ENCODE measurements around the gene UGT2B10.

The UGT2B10 gene

DNA sequence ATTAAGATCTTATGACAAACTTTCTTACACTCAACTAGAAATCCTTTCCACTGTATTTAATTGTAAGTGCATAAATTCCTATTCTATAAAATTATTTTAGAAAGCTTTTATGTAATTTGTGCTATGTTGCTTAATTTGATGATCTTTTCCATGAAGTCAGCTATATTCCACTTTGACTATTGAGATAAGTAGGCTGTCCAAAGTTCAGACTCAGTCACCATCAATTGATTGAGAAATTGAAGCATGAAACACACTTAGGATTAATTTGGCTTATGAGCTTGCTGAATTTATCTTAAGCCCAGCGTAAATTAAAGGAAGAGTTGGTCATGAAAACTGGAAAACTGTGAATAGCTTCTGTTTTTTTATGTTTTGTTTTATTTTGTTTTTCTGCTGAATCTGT lies 18.7 kb upstream of the UGT2B10 start:
- no peak for ATAC-seq
- TF ChIP-seq ARNTL (CRISPR knock-in tag; IDR thresholded peaks at IDR 0.05; ENCODE audit: borderline replicate concordance, low read depth) (no peak), TCF4 (CRISPR knock-in tag; IDR thresholded peaks at IDR 0.05; ENCODE audit: borderline replicate concordance) (no peak), BACH2 (CRISPR knock-in tag; IDR thresholded peaks at IDR 0.05; ENCODE audit: borderline replicate concordance) (no peak), ZNF8 (CRISPR knock-in tag; IDR thresholded peaks at IDR 0.05) (no peak), ISL1 (CRISPR knock-in tag; IDR thresholded peaks at IDR 0.05) (no peak), GLIS3 (CRISPR knock-in tag; IDR thresholded peaks at IDR 0.05) (no peak), ZC3H10 (CRISPR knock-in tag; IDR thresholded peaks at IDR 0.05) (no peak), ZFP3 (CRISPR knock-in tag; IDR thresholded peaks at IDR 0.05) (no peak), SNAI2 (CRISPR knock-in tag; IDR thresholded peaks at IDR 0.05) (no peak), CSDC2 (CRISPR knock-in tag; IDR thresholded peaks at IDR 0.05) (no peak), ESRRG (CRISPR knock-in tag; IDR thresholded peaks at IDR 0.05) (no peak), OSR1 (CRISPR knock-in tag; IDR thresholded peaks at IDR 0.05) (no peak), PPARA (CRISPR knock-in tag; IDR thresholded peaks at IDR 0.05; ENCODE audit: borderline replicate concordance) (no peak), RARB (CRISPR knock-in tag; IDR thresholded peaks at IDR 0.05) (no peak)
- TF ChIP-seq, protein P1, sequence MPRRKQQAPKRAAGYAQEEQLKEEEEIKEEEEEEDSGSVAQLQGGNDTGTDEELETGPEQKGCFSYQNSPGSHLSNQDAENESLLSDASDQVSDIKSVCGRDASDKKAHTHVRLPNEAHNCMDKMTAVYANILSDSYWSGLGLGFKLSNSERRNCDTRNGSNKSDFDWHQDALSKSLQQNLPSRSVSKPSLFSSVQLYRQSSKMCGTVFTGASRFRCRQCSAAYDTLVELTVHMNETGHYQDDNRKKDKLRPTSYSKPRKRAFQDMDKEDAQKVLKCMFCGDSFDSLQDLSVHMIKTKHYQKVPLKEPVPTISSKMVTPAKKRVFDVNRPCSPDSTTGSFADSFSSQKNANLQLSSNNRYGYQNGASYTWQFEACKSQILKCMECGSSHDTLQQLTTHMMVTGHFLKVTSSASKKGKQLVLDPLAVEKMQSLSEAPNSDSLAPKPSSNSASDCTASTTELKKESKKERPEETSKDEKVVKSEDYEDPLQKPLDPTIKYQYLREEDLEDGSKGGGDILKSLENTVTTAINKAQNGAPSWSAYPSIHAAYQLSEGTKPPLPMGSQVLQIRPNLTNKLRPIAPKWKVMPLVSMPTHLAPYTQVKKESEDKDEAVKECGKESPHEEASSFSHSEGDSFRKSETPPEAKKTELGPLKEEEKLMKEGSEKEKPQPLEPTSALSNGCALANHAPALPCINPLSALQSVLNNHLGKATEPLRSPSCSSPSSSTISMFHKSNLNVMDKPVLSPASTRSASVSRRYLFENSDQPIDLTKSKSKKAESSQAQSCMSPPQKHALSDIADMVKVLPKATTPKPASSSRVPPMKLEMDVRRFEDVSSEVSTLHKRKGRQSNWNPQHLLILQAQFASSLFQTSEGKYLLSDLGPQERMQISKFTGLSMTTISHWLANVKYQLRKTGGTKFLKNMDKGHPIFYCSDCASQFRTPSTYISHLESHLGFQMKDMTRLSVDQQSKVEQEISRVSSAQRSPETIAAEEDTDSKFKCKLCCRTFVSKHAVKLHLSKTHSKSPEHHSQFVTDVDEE (CRISPR knock-in tag; IDR thresholded peaks at IDR 0.05) = no peak
- TF ChIP-seq, protein P2, sequence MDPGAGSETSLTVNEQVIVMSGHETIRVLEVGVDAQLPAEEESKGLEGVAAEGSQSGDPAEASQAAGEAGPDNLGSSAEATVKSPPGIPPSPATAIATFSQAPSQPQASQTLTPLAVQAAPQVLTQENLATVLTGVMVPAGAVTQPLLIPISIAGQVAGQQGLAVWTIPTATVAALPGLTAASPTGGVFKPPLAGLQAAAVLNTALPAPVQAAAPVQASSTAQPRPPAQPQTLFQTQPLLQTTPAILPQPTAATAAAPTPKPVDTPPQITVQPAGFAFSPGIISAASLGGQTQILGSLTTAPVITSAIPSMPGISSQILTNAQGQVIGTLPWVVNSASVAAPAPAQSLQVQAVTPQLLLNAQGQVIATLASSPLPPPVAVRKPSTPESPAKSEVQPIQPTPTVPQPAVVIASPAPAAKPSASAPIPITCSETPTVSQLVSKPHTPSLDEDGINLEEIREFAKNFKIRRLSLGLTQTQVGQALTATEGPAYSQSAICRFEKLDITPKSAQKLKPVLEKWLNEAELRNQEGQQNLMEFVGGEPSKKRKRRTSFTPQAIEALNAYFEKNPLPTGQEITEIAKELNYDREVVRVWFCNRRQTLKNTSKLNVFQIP (CRISPR knock-in tag; IDR thresholded peaks at IDR 0.05; ENCODE audit: borderline replicate concordance, low read depth) = no peak
- TF ChIP-seq, protein P3, sequence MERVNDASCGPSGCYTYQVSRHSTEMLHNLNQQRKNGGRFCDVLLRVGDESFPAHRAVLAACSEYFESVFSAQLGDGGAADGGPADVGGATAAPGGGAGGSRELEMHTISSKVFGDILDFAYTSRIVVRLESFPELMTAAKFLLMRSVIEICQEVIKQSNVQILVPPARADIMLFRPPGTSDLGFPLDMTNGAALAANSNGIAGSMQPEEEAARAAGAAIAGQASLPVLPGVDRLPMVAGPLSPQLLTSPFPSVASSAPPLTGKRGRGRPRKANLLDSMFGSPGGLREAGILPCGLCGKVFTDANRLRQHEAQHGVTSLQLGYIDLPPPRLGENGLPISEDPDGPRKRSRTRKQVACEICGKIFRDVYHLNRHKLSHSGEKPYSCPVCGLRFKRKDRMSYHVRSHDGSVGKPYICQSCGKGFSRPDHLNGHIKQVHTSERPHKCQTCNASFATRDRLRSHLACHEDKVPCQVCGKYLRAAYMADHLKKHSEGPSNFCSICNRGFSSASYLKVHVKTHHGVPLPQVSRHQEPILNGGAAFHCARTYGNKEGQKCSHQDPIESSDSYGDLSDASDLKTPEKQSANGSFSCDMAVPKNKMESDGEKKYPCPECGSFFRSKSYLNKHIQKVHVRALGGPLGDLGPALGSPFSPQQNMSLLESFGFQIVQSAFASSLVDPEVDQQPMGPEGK (CRISPR knock-in tag; IDR thresholded peaks at IDR 0.05; ENCODE audit: borderline replicate concordance) = no peak
- TF ChIP-seq, protein P4, sequence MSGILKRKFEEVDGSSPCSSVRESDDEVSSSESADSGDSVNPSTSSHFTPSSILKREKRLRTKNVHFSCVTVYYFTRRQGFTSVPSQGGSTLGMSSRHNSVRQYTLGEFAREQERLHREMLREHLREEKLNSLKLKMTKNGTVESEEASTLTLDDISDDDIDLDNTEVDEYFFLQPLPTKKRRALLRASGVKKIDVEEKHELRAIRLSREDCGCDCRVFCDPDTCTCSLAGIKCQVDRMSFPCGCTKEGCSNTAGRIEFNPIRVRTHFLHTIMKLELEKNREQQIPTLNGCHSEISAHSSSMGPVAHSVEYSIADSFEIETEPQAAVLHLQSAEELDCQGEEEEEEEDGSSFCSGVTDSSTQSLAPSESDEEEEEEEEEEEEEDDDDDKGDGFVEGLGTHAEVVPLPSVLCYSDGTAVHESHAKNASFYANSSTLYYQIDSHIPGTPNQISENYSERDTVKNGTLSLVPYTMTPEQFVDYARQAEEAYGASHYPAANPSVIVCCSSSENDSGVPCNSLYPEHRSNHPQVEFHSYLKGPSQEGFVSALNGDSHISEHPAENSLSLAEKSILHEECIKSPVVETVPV (CRISPR knock-in tag; IDR thresholded peaks at IDR 0.05) = no peak

DNA sequence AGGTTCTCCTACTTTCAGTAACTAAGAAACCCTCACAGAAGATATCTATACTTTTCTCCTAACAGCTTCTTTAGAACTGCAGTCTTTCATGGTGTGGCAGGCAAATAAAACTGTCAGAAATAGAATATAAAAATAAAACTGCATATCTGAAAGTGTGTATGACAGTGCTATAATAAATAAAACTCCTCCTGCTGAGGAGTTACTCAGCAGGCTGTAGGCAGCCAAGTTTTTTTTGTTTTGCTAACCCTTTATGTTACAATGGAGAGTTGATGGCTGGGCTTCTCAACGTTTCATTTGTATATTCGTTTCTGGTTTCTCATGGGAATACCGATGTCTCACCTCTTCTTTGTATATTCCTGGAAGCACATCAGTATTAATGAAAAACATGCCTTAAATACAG lies 18.2 kb upstream of the UGT2B10 start:
- ATAC-seq = no peak
- TF ChIP-seq GLIS3 (CRISPR knock-in tag; IDR thresholded peaks at IDR 0.05) (no peak), ESRRG (CRISPR knock-in tag; IDR thresholded peaks at IDR 0.05) (no peak), SNAI2 (CRISPR knock-in tag; IDR thresholded peaks at IDR 0.05) (no peak), PPARA (CRISPR knock-in tag; IDR thresholded peaks at IDR 0.05; ENCODE audit: borderline replicate concordance) (no peak), TOX (CRISPR knock-in tag; IDR thresholded peaks at IDR 0.05; ENCODE audit: borderline replicate concordance) (no peak), ZNF565 (CRISPR knock-in tag; conservative IDR thresholded peaks at IDR 0.05; ENCODE audit: low read depth) (no peak), BACH2 (CRISPR knock-in tag; IDR thresholded peaks at IDR 0.05; ENCODE audit: borderline replicate concordance) (no peak)

DNA sequence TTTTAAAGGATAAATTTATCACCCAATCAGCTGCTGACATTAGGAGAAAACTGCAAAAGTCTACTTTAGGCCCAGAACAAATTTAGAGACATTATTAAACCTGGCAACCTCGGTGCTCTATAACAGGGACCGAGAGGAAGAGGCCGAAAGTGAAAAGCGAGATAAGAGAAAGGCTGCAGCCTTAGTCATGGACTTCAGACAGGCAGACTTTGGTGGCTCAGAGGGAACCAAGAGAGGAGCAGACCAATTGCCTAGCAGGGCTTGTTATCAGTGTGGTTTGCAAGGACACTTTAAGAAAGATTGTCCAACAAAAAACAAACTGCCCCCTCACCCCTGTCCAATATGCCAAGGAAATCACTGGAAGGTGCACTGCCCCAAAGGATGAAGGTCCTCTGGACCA lies 12.8 kb upstream of the UGT2B10 start:
- TF ChIP-seq TOX (CRISPR knock-in tag; IDR thresholded peaks at IDR 0.05; ENCODE audit: borderline replicate concordance) (no peak), ZFP3 (CRISPR knock-in tag; IDR thresholded peaks at IDR 0.05) (no peak), SNAI2 (CRISPR knock-in tag; IDR thresholded peaks at IDR 0.05) (no peak), RARB (CRISPR knock-in tag; IDR thresholded peaks at IDR 0.05) (no peak), BACH2 (CRISPR knock-in tag; IDR thresholded peaks at IDR 0.05; ENCODE audit: borderline replicate concordance) (no peak), ZFP30 (CRISPR knock-in tag; IDR thresholded peaks at IDR 0.05) (no peak)

DNA sequence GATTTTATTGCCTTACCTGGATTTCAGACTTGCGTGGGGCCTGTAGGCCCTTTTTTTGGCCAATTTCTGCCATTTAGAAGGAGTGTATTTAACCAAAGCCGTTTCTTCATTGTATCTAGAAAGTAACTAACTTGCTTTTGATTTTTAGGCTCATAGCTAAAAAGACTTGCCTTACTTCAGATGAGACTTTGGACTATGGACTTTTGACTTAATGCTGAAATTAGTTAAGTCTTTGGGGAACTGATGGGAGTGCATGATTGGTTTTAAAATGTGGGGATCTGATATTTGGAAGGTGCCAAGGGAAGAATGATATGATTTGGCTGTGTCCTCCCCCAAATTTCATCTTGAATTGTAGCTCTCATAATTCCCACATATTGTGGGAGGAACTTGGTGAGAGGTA lies 7.7 kb upstream of the UGT2B10 start:
- no peak for ATAC-seq
- TF ChIP-seq, protein P1 (CRISPR knock-in tag; IDR thresholded peaks at IDR 0.05) = no peak
- TF ChIP-seq TOX (CRISPR knock-in tag; IDR thresholded peaks at IDR 0.05; ENCODE audit: borderline replicate concordance) = no peak
- no peak for TF ChIP-seq ZC3H10 (CRISPR knock-in tag; IDR thresholded peaks at IDR 0.05)
- TF ChIP-seq ISL1 (CRISPR knock-in tag; IDR thresholded peaks at IDR 0.05) = no peak
- TF ChIP-seq CSDC2 (CRISPR knock-in tag; IDR thresholded peaks at IDR 0.05) = no peak
- TF ChIP-seq, protein P3 (CRISPR knock-in tag; IDR thresholded peaks at IDR 0.05; ENCODE audit: borderline replicate concordance) = no peak
- no peak for TF ChIP-seq ZFP3 (CRISPR knock-in tag; IDR thresholded peaks at IDR 0.05)
- no peak for TF ChIP-seq ESRRG (CRISPR knock-in tag; IDR thresholded peaks at IDR 0.05)
- TF ChIP-seq OSR1 (CRISPR knock-in tag; IDR thresholded peaks at IDR 0.05) = no peak

More for the DNA sequence above, 12.8 kb upstream of the UGT2B10 start:
- no peak for ATAC-seq
